HG03135 (cell line): ENCODE data around the gene RGS7.
"Not testable (repeated sequence)": the region's sequence is repeated elsewhere in the genome, so short reads cannot be mapped to it uniquely, and the experiment has no call there.

Experiments used
- ATAC-seq: cut with Tn5 transposase; IDR thresholded peaks from one replicate; pipeline ENCODE4 v1.9.1; 2021; ENCODE audit warnings: mild to moderate bottlenecking, moderate library complexity; ENCODE audit not compliant: unreplicated experiment

RGS7 gene

DNA sequence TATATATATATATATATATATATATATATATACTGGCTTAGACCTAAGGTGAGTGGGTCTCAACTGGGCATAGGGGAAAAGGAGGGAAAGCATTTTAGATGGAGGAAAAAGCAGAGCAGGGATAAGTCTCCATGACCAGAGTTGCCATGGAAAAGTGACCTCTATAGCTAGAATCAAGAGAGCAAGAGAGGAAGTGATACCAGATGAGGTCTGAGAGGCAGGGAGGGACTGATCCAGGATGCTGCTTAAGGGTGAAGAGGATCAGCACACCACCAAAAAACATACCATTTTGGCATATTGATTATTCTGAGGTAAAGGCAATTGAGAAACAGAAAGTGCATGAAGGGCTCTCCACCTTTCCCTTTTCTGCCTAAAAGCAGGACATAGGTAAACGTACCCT, 267.9 kb downstream of the RGS7 start:
- ATAC-seq: not testable (repeated sequence)

DNA sequence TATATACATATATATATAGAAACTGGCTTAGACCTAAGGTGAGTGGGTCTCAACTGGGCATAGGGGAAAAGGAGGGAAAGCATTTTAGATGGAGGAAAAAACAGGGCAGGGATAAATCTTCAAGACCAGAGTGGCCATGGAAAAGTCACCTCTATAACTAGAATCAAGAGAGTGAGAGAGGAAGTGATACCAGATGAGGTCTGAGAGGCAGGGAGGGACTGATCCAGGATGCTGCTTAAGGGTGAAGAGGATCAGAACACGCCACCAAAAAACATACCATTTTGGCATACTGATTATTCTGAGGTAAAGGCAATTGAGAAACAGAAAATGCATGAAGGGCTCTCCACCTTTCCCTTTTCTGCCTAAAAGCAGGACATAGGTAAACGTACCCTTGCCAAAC, 268.9 kb downstream of the RGS7 start:
- not testable (repeated sequence) for ATAC-seq

DNA sequence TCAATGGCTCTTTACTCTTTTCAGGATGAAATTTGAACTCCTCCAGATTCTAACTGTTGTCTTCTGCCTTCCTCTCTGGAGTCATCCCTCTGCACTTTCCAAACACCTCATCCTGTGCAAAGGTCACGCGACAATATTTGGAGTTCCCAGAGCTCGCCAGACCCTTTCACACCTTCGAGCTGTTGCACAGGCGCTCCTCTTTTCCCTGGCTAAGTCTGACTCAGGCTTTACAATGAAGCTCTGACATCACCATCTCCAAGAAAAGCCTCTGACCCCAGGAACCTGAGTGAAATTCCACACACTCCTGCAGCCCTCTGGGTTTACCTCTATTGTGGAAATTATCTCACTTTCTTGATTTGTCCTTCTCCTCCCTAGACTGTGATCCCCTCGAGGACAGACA, 270.3 kb downstream of the RGS7 start:
- ATAC-seq: no peak

DNA sequence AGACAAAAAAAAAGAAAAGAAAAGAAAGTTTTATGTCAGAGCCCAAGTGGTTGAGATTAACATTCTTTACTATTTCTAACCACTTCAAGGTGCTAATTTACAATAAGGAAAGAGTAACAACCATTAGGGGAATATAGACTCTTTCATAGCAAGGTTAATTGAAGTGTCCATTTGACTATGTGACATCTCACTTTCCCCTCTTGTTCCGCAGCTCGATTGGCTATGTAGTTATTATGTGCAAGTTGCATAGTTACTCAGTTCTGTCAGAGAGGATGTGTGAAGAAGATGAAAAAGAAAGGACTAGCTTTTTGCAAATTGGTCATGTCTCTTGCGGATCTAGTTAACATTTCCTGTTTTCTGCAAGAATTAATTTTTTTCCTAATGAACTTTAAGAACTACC, 273.7 kb downstream of the RGS7 start:
- no peak for ATAC-seq

DNA sequence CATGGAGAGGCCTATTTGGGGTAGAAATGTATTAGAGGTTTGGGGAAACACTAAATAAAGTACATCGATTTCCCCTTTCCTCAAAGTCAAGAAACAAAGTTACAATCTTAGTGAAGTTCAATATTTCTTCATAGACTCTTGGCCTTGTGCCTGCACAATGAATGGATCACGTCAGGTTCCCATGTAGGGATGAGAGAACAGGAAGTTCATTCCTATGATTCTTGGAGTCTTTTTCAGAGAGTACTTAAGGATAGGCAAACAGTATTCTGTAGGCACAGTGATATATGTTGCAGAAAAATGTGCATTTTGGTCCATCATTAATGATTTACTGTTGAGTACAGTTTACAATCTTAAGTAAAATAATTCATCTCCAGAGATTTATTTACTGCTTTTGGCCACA, 275.5 kb downstream of the RGS7 start:
- ATAC-seq: no peak

DNA sequence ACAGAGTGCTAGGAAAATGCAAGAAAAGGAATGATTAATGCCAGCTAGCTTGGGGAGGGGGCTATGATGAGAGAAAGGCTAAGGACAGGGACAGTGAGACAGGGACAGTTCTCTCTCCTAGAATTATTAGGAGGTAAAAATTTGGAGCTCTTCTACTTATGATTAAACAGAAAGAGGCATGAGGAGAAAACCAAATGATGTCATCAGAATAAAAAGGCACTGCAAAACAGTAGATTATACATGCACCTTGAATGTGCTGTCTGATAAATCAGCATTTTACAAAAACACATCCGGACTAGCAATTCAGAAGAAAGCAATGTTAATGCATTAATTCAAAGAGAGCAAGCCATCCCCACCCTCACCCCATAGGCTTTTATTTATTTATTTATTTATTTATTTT, 277.5 kb downstream of the RGS7 start:
- ATAC-seq: no peak

DNA sequence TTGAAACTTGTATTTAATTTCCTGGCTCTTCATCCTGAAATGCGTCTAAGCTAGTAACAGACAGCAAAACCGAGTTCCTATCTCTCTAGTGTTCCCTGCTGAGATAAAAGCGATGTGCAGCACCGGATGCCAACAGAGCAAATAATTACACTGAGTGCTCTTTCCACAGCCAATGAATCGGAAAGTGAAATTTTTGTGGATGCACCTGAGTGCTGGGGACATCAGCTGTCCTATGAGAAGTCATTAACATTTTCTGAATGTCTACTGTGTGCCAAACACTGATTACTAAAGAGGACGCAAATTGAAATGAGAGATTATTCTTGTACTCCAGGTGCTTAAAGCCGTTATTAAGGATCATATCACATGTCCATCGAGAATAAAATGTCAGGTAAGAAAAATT, 278.0 kb downstream of the RGS7 start:
- no peak for ATAC-seq

DNA sequence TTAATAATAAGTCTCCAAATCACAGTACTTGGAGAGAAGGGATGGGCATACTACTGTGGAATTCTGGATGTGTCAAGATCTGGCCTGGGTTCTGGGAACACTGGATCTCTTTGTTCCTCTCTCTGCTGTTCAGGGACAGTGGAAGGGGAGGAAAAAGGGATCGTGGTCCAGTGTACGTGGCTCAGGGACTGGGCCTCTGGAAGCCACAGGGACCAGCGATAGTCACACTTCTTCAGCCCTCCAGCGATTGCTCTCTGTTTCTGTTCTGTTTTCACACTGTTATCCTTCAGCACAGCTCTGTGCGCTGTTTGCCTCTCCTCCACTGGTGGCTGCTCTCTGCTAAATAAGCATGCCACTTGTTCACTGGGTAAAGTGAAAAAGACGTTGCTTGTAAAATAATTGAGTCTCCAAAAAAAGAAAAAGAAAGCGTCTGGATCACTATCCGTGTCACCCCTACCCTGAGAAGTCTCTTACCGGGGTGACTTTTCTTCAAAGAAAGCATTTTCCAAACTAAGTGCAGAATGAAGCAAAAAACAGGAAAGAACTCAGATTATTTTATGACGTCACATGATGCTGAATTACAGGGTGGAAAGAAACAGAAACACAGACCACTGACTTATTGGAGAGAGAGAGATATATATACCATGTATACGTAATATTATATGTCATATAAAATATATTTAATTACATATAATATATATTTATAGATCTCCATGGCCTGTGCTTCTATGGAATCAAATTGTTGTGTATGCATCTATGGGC, 279.4 kb downstream of the RGS7 start:
- no peak for ATAC-seq

DNA sequence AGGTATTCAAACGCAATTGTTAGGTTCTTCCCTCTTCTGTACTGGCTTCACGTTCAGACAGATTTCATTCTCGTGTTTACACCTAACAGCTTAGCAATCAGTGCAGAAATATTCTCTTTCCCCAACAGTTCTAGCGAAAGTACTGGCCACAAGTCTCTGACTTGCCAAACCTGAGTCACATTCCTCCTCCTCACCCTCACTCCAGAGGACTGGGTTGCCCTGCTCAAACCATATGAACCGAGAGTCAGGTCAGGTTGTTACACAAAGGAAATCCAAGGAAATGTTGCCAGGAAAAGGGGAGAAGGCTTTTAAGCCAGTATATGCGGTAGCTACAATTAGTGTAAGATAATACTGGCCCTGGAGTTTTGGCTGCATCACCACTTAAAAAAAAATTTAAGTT, 282.5 kb downstream of the RGS7 start:
- no peak for ATAC-seq

DNA sequence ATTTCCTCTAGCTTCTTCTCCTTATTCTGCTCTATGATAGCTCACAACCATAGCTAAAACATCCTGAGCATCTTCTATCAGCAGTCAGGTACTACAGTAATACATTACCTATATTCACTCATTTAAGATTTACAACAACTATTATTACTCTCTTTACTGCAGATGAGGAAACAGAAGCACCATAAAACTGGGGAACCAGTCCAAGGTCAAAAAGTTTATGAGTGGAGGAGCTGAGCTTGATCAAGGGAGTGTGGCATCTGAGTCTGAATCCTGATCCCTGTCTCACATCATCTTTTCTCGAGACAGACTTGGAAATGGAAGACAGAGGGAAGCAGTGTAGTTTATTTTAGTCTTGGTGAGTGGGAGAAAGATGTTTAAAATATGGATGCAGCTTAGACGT, 288.6 kb downstream of the RGS7 start:
- no peak for ATAC-seq

DNA sequence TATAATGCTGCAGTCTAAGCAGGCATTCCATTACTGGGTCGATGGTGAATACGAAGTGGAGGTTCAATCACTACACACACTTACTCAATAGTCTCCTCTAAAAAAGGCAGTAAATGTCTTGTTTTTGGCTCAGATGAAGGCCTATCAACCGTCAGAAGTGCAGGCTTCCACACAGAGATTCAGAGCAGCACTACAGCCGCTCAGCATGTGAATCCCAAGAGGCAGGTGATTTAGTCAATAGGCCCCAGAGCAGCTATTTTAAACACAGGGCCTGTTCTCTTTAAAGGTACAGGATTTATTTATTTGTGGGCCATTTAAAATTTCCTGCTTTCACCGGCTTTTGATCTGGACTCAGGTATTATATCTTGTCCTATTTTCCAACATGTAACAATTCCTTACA, 293.7 kb downstream of the RGS7 start:
- no peak for ATAC-seq

DNA sequence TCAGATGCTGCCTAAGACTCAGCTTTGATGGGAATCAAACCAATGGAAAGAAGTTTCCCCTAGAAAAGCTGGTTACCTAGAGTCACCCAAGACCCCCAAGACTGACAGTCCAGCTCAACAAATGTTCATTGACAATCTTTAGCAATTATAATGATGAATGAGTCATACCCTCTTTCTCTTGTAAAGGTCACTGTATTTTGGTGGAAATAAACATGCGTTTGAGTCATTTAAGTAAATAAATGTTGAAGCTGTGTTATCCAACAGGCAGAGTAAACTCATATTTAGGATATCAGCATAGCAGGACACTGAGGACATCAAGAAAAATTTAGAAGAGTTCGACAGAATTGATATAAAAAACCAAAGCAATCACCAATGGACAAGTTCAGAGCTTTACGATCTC, 295.9 kb downstream of the RGS7 start:
- no peak for ATAC-seq

DNA sequence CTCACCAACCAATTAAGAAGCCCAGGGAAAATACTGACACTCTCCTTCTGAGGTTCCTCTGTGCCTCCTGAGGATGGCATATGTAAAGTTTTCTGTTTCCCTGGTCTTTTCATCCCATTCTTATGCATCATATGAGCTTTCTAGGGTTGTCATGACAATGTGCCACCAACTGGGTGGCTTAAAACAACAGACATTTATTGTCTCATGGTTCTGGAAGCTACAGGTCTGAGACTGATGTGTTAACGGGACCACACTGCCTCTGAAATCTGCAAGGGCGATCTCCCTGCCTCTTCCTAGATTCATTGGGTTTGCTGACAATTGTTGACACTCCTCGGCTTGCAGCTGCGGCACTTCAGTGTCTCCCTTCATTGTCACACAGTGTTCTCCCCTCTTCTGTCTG, 308.4 kb downstream of the RGS7 start:
- ATAC-seq: no peak

DNA sequence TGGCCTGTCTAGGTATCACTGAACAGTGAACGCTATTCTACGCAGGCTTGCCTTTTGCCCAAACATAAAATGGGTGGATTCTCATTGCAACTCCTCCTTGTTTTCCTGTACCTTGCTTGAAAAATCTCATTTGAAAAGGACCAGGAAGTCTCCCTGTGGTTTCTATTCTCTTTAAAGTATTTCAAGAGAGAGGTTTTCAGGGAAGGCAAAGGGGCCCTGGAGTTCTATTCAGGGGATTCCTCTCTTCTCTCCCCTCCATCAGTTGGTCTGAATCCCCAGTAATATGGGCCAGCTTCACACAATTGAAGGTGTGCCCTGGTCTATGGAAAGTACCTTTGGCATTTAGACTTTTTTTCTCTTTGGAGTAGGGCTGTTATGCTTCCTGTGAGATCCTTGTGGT, 311.3 kb downstream of the RGS7 start:
- no peak for ATAC-seq

DNA sequence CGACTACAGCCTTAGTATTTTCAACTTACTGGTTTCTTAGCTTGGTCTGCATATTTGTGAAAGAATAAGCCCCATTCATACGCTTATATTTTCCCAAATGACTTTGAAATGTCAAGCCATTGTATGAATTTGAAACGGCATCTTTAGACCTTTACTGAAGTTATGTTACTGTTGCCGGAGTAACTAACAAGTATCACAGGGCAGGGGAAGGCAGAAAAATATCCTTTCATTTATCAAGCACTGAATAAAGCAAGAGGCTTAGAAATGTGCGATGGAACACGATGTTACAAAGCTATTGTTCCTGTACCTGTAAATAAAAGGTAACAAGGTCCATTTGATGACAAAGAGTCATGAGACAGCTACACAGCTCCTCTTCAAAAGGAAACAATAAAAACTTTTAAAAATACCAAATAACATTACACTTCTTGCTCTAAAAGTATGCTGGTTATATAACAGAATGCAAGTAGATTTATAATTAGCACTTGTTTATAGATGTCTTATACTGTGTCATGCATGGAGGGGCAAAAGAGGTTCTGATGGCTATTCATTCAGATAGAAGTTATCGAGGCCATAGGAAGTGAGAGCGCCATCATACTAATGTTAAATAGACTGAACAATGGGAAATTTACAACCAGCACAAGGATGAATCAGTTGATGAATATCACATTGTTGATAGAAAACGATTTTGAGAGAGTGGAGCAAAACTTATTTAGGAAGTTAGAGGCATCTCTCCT, 322.6 kb downstream of the RGS7 start:
- ATAC-seq: no peak

DNA sequence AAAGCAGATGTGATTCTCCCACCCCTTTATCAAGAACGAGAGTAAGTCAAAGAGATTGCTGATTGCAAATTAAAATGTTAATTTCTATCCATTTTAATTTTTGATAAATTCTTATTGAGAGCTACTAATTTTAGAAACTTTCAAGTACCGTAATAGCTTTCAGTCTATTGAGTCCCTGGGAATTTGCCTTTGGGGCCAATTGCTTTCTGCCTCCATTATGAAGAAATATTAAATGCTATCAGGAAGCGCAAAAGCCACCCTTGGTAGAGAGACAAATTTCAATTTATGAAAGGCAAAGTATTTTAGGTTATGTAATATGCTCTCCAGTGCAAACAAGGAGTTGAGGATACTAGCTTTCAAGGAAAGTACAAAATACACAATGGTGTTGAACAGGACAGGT, 332.2 kb downstream of the RGS7 start:
- no peak for ATAC-seq

DNA sequence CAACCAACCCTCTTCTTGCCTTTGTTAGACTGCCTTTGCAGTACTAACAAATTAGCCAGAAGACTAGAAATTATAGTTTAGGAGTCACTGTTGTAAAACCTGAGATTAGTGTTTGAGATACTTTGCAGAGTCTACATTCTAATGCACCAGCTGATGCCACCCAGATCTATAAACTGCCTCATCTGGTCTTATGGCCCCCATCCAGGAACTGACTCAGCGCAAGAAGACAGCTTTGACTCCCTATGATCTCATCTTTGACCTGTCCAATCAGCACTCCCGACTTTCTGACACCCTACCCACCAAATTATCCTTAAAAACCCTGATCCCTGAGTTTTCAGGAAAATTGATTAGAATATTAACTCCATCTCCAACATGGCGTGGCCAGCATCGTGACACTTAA, 334.6 kb downstream of the RGS7 start:
- no peak for ATAC-seq

DNA sequence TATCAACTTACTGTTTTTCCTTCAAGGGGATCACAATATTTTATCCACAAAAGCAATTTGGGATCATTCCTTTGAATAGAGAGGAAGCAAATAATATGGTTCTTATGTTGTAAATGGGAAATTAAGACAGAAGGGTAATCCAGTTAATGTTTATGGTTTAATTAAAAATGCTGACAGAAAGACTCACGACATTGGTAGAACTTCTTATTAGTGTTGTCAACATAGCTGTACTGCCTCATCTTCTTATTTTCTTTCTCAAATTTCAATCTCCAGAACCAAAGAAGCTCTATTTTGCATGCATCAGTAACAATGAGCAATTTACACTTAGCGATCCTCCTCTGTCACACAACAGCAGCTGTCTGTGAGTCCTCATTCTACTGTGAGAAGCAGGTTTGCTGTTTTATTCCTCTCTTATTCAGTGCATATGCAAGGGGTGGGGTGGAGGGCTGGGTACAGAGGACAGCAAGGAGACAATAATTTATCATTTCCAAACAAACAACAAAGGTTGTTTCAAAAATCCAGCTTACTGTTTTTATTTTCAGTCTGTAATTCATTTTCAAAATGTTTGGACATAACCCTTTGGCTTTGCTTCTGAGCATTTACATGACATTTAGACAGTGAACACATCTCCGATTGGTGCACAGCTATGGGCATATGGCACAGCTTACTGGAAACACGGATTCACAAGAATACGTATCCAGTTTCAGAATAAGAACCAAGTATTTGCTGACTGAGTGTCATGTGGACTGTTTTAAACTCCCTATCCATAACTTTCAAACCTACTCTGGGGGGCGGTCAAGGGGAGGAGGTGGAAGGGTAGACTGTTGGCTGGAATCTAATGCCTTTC, 335.9 kb downstream of the RGS7 start:
- no peak for ATAC-seq

DNA sequence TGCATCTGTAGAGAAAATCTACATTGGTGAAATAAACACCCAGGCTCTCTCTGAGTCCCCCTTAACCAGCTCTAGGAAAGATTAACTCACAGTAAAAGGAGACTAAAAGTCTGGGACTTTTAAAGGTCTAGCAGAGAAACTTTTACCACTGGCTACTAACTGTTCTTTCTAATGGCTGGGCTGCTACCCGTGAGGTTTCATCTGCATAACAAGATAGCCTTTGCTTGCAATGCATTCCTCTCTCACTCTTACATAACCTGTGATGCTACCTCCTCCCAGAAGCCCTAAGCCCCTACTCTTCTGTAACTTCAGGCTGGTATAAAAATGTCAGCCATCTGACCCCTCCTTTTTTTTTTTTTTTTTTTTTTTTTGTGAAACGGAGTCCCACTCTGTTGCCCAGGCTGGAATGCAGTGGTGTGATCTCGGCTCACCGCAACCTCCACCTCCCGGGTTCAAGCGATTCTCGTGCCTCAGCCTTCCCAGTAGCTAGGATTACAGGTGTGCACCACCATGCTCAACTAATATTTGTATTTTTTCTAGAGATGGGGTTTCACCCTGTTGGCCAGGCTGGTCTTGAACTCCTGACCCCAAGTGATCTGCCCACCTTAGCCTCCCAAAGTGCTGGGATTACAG, 344.2 kb downstream of the RGS7 start:
- ATAC-seq: no peak

DNA sequence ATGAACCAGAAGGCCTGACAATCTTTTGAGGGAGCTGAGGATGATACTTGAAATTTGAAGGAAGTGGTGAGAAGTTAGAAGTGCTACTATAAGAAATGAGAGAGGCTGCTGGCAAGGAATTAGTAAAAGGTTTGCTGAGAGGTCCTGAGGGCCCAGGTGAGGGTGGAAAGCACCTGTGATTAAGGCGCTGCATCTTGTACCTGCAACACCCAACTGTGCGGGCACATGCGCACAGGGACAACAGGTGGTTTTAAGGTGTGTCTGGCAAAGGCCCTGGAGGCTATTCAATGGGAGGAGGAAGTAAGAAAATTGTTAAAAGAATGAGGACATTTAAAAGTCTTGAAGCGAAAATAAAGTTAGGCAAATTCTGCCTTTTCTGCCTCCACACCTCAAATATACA, 349.3 kb downstream of the RGS7 start:
- no peak for ATAC-seq

DNA sequence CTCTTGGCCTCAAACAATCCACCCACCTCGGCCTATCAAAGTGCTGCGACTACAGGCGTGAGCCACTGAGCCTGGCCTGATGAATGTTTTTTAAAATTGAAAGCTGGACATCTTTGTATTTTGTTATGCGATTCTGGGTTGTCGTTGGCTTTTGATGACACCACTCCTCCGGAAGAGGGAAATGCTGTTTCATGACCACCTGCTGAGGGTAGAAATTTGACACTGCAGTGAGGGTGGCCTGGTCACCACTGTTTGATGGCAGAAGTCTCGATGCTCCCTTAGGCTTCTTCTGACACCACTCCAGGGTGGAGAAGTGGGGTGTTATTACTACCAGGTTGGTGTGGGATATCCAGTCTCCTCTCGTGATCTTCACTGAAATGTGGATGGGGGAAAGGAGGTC, 357.2 kb downstream of the RGS7 start:
- no peak for ATAC-seq
